Right cardiac atrium (tissue), 5 donors: ENCODE results near the gene LHFPL3. TPM values are rescaled to one million over a fixed set of nuclear protein-coding genes. Genes with fewer than 3 reads are reported as not detected.

Source experiments
- ATAC-seq, 2 donors: fragments of 200-7000 bp; cut with Tn5 transposase; one replicate each; pipeline versions ENCODE4 v1.8.0 to v1.9.1; 2020; ENCODE audit warnings: moderate library complexity in 2 of 2, mild to moderate bottlenecking in 1 of 2
- DNase-seq, 3 donors: peaks; one replicate each; pipeline ENCODE4 v3.0.0-alpha.2; 2020
- H3K27ac ChIP-seq: one replicate; pipeline ENCODE4 v1.5.1; 2013; ENCODE audit warnings: mild to moderate bottlenecking, low read length, control low read depth, moderate library complexity
- H3K27me3 ChIP-seq: one replicate; pipeline ENCODE4 v1.6.1; 2013; ENCODE audit not compliant: control insufficient read depth, insufficient read depth
- H3K4me1 ChIP-seq: one replicate; pipeline ENCODE4 v1.6.1; 2013; ENCODE audit warnings: low read length; ENCODE audit not compliant: control insufficient read depth, insufficient read depth
- H3K4me3 ChIP-seq: one replicate; pipeline ENCODE4 v1.5.1; 2013; ENCODE audit warnings: low read length, control low read depth
- H3K9me3 ChIP-seq: one replicate; pipeline ENCODE4 v1.6.1; 2013; ENCODE audit warnings: low read length; ENCODE audit not compliant: control insufficient read depth
- WGBS: extraction: QIAGEN DNeasy Blood & Tissue Kit; methylation state at CpG from one replicate; pipeline ENCODE4 v1.1.7; 2013; 5-methylcytosine and 5-hydroxymethylcytosine counted together
- intact Hi-C, 4 donors: fragments of 100-400 bp; cut with DNase I; formaldehyde crosslinking; loops; one replicate each; pipeline versions ENCODE4 v1.11.0 to v1.14.0; 2022 to 2023
- polyA plus RNA-seq: library from polyadenylated mRNA; stranded (reverse); fragments of 200-250 nt; gene quantifications from one replicate; pipeline ENCODE4 v1.2.3, GENCODE V29; 2013
- total RNA-seq, 4 donors: library from RNA; stranded (reverse); fragmentation: NEBNext Ultra II Directional; extraction: Animal tissue kit (Norgen Biotek cat#: 25700); gene quantifications; one replicate each; pipeline ENCODE4 v1.2.1, GENCODE V29; 2021
- donor health status: healthy with polysubstance abuse.
- donor health status: DM: no; HTN: yes; CAD: no.
- donor health status: DM: no; HTN: no; CAD: no.
- donor health status: DM: no; HTN: yes; CAD: no; lungs with severe emphysema.
- donor health status: DM: yes; HTN: yes; CAD: no.

Gene LHFPL3
- total and polyA plus RNA-seq, 5 donors, result not detected

DNA sequence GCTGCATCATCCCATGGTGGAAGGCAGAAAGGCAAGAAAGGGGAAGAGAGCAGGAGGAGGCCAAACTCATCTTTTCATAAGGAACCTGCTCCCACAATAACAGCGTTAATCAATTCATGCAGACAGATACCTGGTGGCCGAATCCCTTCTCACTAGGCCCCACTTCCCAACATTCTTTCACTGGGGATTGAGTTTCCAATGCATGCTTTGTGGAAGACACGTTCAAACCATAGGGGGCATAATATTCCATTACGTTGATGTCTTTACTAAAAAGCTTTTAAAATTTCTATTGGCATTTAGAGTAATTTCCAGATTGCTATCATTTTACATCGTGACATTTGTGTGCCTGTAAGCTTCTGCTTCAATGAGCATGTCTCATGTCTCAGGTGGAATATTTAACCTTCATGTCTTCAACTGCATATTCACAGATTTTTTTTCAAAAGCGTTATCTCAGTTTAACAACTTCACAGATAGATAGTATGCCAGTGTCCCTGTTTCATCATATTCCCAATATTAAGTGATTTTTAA lies 88.5 kb downstream of the LHFPL3 start:
- Histone ChIP-seq H3K4me1 (no peaks in the 10 kb centered on the region), H3K27ac (no peak overlapping the region), H3K27me3 (no peaks in the 10 kb centered on the region), H3K4me3 (no peak overlapping the region), H3K9me3 (no peaks in the 10 kb centered on the region)
- DNase-seq (no peak), ATAC-seq (no peak)
- WGBS, result 82% methylated on average over 6 of the region's 6 CpGs
- intact Hi-C loops, result no loop called here

DNA sequence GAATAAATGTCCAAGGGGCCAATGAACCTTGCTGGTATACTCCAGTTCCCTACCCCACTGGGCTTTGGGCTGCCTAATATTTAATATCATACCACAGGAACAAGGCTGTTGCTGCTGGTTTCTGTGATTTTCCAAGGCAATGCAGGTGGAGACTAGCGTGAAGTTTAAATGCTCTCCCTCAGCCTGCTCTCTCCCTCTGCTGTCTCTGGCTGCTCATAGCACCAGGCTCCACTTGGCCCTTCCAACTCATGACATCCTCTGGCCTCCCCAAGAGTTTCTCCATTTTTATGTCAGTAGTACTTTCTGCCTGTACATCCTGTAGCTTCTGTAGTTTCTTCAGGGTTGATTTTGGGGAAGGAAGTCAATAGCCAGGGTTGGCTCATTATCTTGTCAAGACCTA lies 103.5 kb downstream of the LHFPL3 start:
- Histone ChIP-seq H3K4me1 (no peaks in the 10 kb centered on the region), H3K27me3 (no peaks in the 10 kb centered on the region), H3K27ac (no peak overlapping the region), H3K9me3 (no peaks in the 10 kb centered on the region), H3K4me3 (no peak overlapping the region)
- ATAC-seq (no peak), DNase-seq (no peak)
- 63% methylated on average over 1 of the region's 1 CpG for WGBS
- intact Hi-C loops, result no loop called here

DNA sequence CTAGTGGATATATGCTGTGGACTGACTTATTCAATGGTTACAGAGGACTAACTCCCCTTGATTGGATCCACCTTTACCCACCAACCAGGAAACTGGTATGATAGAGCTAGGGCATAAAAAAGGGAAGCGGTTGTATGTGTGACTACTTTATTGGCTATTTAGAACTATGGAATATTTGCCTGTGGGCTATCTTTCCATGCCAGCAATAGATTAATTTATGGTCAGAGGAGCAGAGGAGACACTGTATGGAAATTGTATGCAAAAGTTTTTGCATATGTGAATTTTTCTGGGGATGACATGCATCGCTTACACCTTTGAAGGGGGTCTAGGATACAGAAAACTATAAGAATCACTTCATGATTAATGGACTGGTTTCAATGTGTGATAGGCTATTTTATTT lies 105.7 kb downstream of the LHFPL3 start:
- WGBS, result 93% methylated on average over 2 of the region's 2 CpGs
- no peaks in the 10 kb centered on the region for H3K9me3 ChIP-seq
- H3K4me1 ChIP-seq, result no peaks in the 10 kb centered on the region
- no peak overlapping the region for H3K27ac ChIP-seq
- no peak overlapping the region for H3K4me3 ChIP-seq
- intact Hi-C loops, result no loop called here
- ATAC-seq, result no peak
- no peaks in the 10 kb centered on the region for H3K27me3 ChIP-seq
- DNase-seq, result no peak

DNA sequence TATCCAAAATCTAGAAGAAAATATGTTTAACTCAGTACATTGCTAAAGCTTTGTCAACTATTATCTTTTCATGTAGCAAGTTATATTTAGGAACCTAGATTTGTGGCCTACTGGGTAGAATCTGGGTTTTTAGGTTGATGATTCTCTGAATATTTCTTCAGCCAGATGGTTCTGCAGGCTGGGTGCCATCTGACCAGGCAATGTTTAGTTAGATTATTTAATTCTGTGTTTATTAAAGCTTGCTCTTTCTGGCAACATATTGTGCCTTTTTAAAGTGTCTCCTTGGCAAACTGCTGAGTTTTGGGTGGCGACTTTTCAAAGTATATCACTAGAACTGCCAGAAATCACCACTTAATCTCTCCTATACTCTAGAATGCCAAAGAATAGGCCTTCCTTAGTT lies 114.1 kb downstream of the LHFPL3 start:
- Histone ChIP-seq H3K27me3 (no peaks in the 10 kb centered on the region), H3K4me1 (no peaks in the 10 kb centered on the region), H3K27ac (no peak overlapping the region), H3K4me3 (no peak overlapping the region), H3K9me3 (no peaks in the 10 kb centered on the region)
- WGBS, result 58% methylated on average over 1 of the region's 1 CpG
- DNase-seq, result no peak
- ATAC-seq, result no peak
- intact Hi-C loops, result no loop called here

DNA sequence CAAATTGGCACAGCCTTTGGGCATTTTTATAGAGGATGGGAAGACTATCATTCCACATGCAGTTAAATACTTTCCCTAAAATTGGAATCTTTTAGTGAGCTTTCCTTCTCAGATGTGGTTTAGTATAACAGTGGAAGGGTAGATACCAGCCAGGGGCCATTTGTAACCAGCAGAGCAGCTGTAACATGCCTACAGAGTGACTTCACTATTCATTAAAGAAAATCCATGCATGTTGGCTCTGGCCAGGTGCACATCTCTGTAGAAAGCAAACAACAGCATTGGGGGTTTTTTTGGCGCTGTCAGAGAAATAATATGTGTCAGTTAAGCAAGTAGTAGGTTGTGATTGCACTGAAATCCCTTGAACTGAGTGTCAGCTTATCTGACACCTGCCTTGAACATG lies 115.6 kb downstream of the LHFPL3 start:
- 76% methylated on average over 1 of the region's 1 CpG for WGBS
- no peak for DNase-seq
- Histone ChIP-seq H3K27me3 (no peaks in the 10 kb centered on the region), H3K9me3 (no peaks in the 10 kb centered on the region), H3K4me3 (no peak overlapping the region), H3K4me1 (no peaks in the 10 kb centered on the region), H3K27ac (no peak overlapping the region)
- ATAC-seq, result no peak
- intact Hi-C loops, result no loop called here

DNA sequence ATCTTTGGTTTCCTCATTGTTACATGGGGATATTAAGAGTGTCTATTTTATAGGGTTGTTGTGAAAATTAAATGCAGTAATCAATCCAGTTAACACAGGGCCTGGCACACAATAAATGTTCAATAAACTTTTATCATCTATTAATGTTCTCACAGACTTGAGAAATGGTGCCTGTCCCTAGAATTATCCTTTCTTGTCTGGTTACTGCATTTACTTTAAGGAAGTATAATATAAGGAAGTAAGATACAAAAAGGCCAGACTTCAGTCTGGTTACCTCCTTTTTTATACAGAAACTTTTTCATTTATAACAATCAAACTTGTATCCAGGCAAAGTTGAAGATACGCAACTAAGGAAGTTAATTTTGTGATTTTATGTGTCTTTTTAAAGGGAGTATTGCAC lies 117.0 kb downstream of the LHFPL3 start:
- WGBS, result 85% methylated on average over 1 of the region's 1 CpG
- no peaks in the 10 kb centered on the region for H3K4me1 ChIP-seq
- no peaks in the 10 kb centered on the region for H3K27me3 ChIP-seq
- no peak overlapping the region for H3K27ac ChIP-seq
- intact Hi-C loops, result no loop called here
- ATAC-seq (no peak), DNase-seq (no peak)
- no peaks in the 10 kb centered on the region for H3K9me3 ChIP-seq
- H3K4me3 ChIP-seq, result no peak overlapping the region

DNA sequence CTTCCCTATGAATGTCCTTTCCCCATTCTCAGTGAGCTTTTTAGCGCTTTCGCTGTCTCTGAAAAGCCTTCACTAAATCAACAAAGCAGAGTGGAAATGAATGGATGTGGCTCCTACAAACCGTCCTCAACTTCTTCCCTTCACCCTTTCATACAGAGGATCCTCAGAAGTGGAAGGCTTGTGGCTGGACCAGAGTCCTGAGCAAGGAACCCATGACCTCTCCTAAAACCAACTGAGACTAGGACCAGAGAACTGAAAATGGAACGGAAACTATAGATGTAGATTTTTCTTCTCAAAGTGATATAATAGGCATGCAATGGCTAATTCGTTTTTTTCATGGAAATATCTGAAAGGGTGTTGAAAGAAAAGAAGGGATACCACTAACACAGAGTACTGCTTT lies 122.5 kb downstream of the LHFPL3 start:
- no peak overlapping the region for H3K27ac ChIP-seq
- intact Hi-C loops, result no loop called here
- no peaks in the 10 kb centered on the region for H3K27me3 ChIP-seq
- H3K4me1 ChIP-seq, result no peaks in the 10 kb centered on the region
- no peaks in the 10 kb centered on the region for H3K9me3 ChIP-seq
- DNase-seq (no peak), ATAC-seq (no peak)
- no peak overlapping the region for H3K4me3 ChIP-seq
- WGBS, result 63% methylated on average over 5 of the region's 5 CpGs

DNA sequence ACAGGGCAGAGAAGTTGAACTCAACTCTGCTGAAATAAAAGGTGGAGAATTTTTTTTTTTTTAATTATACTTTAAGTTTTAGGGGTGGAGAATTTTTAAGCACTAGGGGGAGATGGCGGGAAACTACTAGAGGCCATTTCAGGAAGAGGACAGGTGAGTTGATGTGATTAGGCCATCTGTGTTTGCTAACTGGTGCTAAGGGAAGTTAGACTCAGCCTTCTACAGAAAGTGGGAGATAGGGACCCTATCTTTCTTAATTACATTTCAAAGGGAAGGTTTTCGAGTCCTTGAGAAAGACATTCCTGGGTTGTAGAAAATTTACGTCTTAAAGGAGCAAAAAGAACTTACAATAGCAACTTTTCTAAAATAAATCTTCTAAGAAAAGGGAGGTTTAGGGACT lies 124.8 kb downstream of the LHFPL3 start:
- Histone ChIP-seq H3K4me1 (no peaks in the 10 kb centered on the region), H3K27ac (no peak overlapping the region), H3K27me3 (no peaks in the 10 kb centered on the region), H3K4me3 (no peak overlapping the region), H3K9me3 (no peaks in the 10 kb centered on the region)
- 75% methylated on average over 3 of the region's 3 CpGs for WGBS
- intact Hi-C loops, result no loop called here
- DNase-seq, result no peak
- ATAC-seq, result no peak

DNA sequence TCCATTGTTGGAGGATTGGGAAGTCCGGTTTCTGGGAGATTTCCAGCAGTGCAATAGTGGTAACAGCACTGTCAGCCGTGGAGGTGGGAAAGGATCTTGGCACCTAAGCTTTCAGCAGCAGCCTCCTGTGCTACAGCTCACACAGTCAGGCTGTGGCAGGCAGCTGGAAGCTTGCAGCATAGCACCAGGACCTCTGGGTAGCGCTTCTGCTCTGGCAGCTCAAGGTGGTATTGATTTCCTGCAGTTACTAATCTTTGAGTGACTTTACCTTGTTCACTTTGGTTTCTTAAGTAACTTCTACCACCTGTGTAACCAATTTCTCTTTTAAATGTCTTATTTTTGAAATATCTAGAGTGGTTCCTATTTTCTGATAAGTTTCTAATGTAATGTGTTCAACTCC lies 130.5 kb downstream of the LHFPL3 start:
- DNase-seq (no peak), ATAC-seq (no peak)
- Histone ChIP-seq H3K9me3 (no peaks in the 10 kb centered on the region), H3K27me3 (no peaks in the 10 kb centered on the region), H3K4me1 (no peaks in the 10 kb centered on the region), H3K27ac (no peak overlapping the region), H3K4me3 (no peak overlapping the region)
- intact Hi-C loops, result no loop called here
- WGBS, result 72% methylated on average over 3 of the region's 3 CpGs

DNA sequence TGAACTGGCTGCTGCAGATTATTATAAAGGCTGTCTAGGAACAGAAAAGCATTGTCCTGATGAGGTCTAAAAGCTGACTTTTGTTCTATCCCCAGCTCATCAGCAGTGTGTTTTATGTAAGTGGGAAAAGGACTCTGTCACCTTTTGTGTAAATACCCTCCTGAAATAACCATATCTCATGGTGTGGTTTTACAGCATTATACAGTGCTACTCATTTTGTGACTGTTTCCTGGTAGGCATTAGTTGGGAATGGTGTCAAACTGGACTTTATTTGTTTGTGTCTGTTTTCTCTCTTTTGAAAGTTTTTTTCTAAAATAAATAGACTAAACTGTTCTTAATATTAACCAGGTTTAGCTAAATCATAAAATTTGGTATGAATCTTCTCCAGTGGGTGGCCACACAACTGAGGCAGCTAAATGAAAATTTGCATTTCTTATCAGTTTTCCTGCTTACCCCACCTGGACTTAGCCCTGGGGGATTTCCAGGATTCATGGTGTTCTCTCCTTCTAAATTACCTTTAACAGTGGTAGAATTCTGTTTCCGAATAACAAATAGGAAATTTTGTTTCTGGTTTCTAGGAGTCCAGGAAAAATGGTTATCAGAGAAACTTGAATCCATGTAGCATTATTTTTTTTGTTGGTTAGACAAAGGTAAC lies 140.9 kb downstream of the LHFPL3 start:
- no peaks in the 10 kb centered on the region for H3K4me1 ChIP-seq
- DNase-seq (no peak), ATAC-seq (no peak)
- H3K27me3 ChIP-seq, result no peaks in the 10 kb centered on the region
- WGBS, result 65% methylated on average over 1 of the region's 1 CpG
- intact Hi-C loops, result no loop called here
- no peak overlapping the region for H3K27ac ChIP-seq
- no peaks in the 10 kb centered on the region for H3K9me3 ChIP-seq
- H3K4me3 ChIP-seq, result no peak overlapping the region

DNA sequence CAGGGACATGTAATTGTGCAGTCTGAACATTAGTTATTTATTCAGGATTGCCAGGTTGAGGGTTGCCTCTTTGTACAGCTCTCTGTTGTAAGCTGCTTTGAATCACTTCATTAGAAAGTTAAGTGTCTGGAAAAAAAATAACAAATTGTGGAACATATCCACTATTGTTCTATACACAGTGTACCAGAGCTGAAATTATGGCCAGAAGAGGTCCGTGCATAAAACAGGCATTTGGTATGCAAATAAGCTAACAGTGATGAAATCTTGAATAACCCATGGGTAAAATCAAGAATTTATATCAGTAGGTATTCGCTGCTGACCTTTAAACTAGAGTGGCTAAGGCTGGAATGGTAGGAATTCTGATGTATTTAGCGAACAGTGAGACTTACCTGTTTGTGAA lies 152.1 kb downstream of the LHFPL3 start:
- Histone ChIP-seq H3K27ac (no peak overlapping the region), H3K27me3 (no peaks in the 10 kb centered on the region), H3K4me1 (no peaks in the 10 kb centered on the region), H3K9me3 (no peaks in the 10 kb centered on the region), H3K4me3 (no peak overlapping the region)
- intact Hi-C loops, result no loop called here
- ATAC-seq (no peak), DNase-seq (no peak)
- WGBS, result 55% methylated on average over 3 of the region's 3 CpGs
